SK-N-SH (cell line): ENCODE results near the gene TAS2R46.

Source experiments
- CHD2 ChIP-seq: fragments of 150-350 bp; IDR thresholded peaks from 2 replicates; pipeline ENCODE4 v1.6.1; 2018; ENCODE audit warnings: low read length; ENCODE audit not compliant: partially characterized antibody
- CTCF ChIP-seq: fragments of 200-600 bp; sonication (generic); IDR thresholded peaks from 2 replicates; pipeline ENCODE4 v1.6.1; 2017; ENCODE audit warnings: antibody characterized with exemption, mild to moderate bottlenecking, moderate library complexity
- EZH2phosphoT487 ChIP-seq: fragments of 200-600 bp; sonication (generic); IDR thresholded peaks from 2 replicates; pipeline ENCODE4 v1.6.1; 2017; ENCODE audit warnings: low read depth, mixed run types, mild to moderate bottlenecking, antibody characterized with exemption, moderate library complexity, borderline replicate concordance
- FOXM1 ChIP-seq: IDR thresholded peaks from 2 replicates; pipeline ENCODE4 v1.4.0; 2012; ENCODE audit warnings: low read depth, mild to moderate bottlenecking
- GABPA ChIP-seq: IDR thresholded peaks from 2 replicates; pipeline ENCODE4 v1.4.0; 2012; ENCODE audit warnings: low read depth, mild to moderate bottlenecking
- MEF2A ChIP-seq: IDR thresholded peaks from 2 replicates; pipeline ENCODE4 v1.4.0; 2012; ENCODE audit warnings: low read depth, borderline replicate concordance
- NRF1 ChIP-seq: IDR thresholded peaks from 2 replicates; pipeline ENCODE4 v1.6.1; 2012; ENCODE audit warnings: low read depth, mild to moderate bottlenecking, low read length
- POLR2AphosphoS5 ChIP-seq: IDR thresholded peaks from 2 replicates; pipeline ENCODE4 v1.6.1; 2012; ENCODE audit warnings: low read depth, low read length
- RFX5 ChIP-seq: IDR thresholded peaks from 2 replicates; pipeline ENCODE4 v1.6.1; 2012; ENCODE audit warnings: mild to moderate bottlenecking, improper control_type of control experiment, low read length
- RXRA ChIP-seq: IDR thresholded peaks from 2 replicates; pipeline ENCODE4 v1.4.0; 2012; ENCODE audit warnings: low read depth, mild to moderate bottlenecking, borderline replicate concordance
- ZBTB33 ChIP-seq: IDR thresholded peaks from 2 replicates; pipeline ENCODE4 v1.4.0; 2012; ENCODE audit warnings: low read depth, borderline replicate concordance

GRCh38 chr12:11105546-11105945 lies 43.5 kb upstream of the TAS2R46 start:
- TF ChIP-seq CHD2 = no peak
- TF ChIP-seq NRF1 = no peak
- no peak for TF ChIP-seq FOXM1
- no peak for TF ChIP-seq RFX5
- TF ChIP-seq MEF2A = no peak
- TF ChIP-seq RXRA = no peak
- TF ChIP-seq CTCF = no peak
- TF ChIP-seq ZBTB33 = no peak
- TF ChIP-seq EZH2phosphoT487 = no peak
- TF ChIP-seq GABPA = no peak
- TF ChIP-seq POLR2AphosphoS5 = no peak
